Fibroblast of the conjunctiva (primary cell): ENCODE measurements around the gene ELF5.

Experiments used
- DNase-seq: peaks from one replicate; pipeline ENCODE4 v3.0.0-alpha.2; 2010; ENCODE audit warnings: low read depth

The ELF5 gene

DNA sequence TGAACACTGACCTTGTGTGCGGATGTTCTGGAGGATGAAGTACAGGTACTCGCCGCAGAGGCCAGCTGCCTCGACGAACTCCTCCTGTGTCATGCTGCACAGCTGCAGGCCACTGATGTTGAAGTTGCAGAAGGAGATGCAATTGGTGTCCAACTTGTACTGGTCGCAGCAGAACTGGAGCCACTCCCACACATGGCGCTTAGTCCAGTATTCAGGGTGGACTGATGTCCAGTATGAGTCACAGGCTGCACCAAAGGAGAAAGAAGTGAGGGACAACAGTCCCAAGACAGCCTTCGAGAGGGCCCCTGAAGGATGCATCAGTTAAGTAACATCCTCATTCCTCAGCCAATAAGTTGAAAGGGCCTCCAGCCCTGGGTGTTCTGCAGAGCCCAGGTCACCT lies 20.1 kb downstream of the ELF5 start:
- DNase-seq: no peak

DNA sequence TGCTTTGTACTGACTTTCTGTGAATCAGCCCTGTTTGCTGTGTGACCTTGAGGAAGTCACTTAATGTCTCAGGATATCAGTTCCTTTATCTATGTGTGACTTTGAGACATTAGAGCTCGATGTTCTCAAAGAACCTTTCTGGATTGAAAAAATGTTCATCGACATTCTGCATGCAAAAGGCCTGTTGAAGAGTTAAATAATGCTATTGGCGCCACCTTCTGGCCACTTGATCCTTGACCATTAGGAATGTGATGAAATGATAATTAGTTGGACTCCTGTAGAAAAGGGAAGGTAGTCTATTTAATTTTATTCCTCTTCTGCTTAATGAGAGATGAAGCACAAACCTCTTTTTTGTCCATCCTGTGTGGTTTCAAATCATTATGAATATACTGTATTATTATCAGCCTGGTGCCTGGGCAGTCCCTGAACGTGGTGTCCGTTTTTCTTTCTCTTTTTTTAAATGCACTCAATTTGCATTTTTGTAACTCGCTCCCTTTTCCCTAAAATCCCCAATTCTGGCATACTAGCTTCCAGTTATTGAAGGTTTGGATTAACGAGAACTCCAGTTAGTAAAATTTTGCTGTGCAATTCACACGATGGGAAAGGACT lies 20.7 kb downstream of the ELF5 start:
- peak; percentile 48 for DNase-seq

DNA sequence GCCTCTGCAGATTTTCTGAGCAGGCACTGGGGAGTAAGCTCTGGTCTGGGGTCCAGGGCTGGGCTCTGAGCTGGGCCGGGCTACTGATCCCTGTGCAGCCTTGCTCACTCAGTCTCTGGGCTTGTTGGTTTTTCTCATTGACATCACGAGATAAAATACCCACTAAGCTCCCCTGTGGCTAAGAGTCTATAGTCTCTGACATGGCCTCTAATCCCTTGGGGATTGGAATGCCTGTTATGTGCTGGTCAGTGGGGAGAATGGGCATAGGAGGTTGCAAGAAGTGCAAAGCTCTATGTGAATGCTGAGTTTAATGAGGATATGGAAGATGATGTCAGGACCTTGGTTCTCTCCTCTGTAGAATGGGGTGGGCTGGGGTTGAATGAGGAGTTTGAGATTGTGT lies 23.3 kb downstream of the ELF5 start:
- DNase-seq: no peak

DNA sequence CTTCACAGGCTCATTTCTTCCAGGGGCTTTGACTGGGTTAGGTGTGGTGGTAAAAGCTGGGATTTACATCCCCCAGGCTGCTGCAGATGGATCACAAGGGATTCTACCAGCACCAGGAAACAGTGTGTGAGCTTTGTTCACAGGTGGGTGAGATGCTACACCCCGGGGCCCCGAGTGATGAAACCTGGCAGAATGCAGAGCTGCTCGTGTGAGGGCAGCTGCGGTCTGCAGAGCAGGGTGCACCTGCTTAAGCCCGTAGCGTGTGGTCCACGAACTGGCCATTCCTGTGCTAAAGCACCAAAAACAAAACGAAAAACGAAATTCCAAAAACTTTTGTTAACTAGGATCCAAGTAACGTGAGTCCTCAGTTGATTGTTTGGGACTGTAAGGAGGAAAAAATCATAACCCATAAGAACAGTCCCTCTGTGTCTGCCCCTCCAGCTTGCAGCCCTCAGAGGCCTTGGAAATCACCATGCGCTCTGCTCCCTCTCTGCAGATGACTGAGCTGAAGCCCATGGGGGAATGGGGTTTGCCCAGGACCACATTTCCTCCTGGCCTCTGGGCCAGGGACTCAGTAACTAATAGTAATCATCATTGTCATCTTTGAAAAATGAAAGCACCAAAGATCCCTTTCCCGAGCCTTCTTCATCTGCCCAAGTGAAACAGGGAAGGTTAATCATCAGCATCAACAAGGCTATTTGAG lies 24.6 kb downstream of the ELF5 start:
- DNase-seq: no peak

DNA sequence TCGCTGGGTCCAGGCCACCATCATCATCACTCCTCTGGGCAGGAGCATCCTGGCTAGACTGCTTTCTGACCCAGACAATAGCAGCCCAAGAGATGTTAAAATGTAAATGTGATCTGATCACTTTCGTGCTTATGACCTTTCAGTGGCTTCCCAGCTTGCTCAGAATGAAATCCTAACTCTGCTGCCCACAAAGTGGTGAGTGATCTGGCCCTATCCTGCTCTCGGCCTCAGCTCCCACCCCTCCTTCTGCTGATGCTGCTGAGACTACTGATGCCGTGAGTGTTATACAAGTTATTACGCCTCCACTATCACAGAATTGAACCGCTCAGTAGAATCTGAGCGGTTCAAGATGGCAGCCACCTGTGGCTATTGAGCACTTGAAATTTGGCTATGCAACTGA lies 26.2 kb downstream of the ELF5 start:
- DNase-seq: no peak

DNA sequence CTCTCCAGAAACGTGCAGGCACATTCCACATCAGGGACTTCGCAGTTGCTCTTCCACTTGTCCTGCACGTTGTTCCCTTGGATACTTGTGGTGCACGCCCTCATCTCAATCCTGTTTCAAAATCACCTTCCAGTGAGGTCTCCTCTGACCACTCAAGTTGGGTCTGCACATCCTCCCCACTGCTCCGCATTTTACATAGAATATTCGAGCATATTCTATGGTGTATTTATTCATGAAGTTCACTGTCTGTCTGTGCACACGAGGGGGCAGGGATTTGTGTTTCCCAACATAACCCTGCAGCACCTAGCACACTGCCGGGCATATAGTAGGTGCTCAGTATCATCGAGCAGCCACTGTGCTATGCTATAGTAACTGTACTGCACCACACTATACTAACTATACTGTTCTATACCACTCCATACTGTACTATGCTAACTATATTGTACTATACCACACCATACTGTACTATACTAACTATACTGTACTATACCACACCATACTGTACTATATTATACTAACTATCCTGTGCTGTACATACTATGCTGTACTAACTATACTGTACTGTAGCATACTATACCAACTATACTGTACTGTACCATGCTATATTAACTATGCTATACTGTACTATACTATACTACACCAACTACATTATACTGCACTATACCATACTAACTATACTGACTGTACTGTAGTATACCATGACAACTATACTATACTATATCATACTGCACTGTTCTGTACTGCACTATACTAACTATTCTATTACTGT lies 30.3 kb downstream of the ELF5 start:
- no peak for DNase-seq

DNA sequence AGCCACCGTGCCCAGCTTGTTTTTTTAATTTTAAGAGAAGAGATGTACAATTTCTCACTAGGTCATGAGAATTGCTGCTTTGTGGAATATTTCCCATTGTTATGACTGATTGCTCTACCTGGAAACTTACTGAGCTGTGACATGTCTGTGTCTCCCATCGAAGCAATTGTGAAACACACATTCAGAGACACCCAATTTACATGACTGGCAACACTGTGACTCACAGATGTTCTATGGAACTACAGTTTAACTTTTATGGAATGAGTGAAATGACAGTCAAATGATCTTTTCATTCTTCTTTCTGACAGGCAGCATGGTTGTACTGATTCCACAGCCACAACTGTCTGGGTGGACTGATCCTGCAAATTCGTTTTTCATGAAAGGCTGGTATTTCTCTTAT lies 32.3 kb downstream of the ELF5 start:
- no peak for DNase-seq

DNA sequence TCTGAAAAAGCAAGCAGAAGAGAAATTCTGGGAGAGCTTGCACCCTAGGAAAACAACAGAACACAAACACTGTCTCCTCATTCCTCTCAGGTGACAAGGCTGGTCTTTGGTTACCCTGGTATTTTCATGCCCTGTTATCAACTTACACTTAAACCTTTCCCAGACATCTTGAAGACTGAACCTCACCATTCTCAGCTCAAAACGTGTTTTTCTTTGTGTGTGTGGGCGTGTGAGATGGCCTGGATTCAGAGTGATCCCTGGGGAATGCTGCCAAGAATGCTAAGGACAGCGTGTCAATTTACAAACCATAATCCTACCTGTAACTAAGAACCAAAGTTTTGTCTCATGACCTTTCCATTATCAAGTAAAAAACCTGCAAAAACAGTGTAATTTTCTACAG lies 33.3 kb downstream of the ELF5 start:
- DNase-seq: no peak

DNA sequence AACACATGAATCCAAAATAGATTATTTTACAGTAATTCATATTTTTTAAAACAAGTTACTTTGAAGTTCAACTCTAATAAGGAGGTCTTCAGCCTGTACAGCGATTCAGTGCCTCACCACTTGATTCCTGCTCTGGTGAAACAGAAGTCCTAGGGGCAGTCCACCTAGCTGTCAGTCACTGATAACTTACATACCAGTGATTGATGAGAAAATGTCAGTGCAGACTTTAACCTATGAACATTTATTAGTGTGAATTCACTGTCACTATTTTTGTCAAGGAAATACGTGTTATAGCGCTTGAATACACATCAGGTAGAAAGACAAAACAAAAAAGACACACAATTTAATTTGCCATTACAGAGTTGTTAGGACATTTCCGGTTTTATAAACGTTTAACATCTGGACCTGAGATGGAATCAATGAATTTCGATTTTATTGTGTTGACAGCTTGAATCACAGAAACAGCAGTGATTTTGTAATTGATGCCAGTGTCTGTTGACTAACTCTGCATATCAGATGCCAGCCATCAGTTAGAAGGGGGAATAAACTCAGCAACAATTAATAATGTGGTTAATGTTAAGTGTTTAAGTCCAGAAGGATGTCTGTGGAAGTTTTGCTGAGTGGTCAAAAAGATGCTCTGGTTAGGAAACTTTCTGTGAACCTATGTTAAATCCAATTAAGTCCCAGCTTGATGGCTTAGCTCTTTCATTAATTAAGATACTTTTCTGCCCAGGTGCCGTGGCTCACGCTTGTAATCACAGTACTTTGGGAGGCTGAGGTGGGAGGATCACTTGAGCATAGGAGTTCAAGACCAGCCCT lies 34.5 kb downstream of the ELF5 start:
- DNase-seq: no peak

DNA sequence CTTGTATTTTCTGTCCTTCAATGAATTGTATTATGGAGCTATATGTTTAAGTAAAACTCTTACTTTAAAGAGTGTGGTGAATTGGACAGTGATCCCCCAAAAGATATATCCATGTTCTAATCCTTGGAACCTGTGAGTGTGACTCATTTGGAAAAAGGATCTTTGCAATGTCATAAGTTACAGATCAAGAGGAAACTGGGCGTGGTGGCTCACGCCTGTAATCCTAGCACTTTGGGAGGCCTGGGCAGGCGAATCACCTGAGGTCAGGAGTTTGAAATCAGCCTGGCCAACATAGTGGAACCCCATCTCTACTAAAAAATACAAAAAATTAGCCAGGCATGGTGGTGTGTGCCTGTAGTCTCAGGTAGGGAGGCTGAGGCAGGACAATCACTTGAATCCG lies 36.7 kb downstream of the ELF5 start:
- no peak for DNase-seq

DNA sequence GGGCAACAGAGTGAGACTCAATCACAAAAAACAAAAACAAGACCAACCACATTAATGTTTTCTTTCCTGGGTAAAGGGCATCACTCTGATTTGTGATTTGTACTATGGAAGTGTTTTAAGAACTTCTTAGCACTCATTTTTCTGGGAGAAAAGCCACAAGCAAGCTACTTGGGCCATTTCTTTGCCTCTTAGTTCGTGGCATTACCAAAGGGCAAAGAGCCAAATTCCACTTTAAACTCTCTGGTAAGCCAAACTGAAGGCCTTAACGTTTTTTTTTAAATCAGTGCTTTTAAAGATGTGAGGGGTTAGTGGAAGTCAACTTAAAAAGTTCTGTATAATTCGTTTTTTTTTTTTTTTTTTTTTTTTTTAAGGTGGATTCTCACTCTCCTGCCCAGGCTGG lies 37.9 kb downstream of the ELF5 start:
- DNase-seq: no peak

DNA sequence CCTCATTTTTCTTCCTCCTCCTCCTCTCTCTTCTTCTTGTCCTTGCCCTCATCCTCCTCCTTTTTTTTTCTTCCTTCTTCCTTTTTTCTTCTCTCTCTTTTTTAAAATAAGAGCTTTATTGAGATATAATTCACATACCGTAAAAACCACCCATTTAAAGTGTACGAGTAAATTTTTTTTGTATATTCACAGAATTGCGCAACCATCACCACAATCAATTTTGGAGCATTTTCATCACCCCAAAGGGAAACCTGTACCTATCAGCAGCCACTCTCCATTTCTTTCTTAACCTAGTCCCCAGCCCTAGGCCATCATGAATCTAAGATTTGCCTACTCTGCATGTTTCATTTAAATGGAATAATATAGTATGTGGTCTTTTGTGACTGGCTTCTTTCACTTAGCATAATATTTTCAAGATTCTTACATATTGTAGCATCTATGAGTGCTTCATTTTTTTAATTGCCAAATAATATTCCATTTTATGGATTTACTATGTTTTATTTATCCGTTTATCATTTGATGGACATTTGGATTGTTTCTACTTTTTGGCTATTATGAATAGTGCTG lies 39.9 kb downstream of the ELF5 start:
- no peak for DNase-seq

DNA sequence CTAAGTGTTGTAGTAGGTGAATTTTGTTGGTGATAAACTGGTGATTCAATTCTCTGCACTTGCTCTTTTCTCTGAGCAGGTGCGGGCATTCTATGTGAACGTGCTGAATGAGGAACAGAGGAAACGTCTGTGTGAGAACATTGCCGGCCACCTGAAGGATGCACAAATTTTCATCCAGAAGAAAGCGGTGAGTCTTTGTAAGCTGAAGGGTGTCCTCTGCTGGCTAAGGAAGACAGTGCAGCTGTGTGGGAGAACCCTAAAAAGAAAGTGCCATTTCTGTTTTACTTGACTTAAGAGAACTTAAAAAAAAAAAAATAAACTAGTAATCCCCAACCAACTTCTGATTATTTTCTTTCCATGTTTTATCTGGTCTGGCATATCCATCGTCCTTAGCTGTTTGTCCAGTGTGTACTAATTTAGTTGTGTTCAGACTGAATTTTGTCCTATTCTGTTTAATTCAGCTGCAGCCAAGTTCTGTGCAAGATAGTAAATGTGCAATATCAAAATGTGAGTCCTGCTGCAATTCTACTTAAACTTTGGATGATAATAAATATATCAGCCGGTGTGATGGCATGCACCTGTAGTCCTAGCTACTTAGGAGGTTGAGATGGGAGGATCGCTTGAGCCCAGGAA lies 45.3 kb downstream of the ELF5 start:
- peak; percentile 3 for DNase-seq

DNA sequence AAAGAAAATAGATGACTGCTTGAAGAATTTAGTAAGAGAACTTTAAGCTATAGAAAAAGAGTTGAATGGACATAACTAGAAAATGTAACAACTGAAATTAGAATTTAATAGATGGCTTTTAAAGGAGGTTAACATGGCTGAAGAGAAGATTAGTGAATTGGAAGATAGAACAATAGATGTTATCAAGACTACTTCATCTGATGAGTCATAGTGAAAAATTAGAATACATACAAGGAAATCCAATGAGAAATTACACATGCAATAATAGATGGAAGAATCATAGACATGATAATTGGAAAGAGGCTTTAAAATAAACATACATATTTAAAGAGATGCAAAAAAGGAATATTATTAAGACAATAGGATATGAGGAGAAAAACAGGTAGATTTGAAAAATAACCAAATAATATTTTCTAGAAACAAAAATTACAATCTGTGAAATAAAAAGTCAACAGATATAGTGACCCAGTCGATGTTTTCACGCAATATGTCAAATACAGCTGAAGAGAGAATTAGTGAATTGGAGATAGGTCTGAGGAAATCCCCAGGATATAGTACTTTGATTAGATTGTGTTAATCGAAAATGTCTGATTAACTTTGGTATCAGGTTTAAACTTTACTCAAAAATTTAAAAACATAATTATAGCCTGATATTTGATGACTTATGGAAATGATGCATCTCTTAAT lies 46.6 kb downstream of the ELF5 start:
- no peak for DNase-seq

DNA sequence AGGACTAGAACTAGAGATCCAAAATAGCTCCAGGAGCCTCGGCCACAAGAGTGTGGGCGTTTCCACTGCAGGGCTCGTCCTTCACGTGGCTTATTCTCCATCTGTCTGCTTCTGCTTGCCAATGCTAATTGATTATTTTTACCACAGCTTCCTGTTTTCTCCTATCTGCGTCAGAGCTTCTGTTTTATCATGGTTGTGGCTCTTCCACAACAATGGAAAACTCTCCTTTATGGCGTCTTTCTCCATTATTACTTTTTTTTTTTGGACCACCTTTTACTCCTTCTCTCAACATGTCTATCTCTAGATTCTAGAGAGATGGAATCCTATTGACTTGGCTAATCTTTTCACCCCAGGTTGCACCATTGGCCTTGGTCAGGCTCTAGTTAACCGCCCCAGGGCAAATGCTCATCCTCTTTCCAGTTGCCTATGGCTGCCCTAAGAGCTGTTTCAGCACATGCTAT lies 49.0 kb downstream of the ELF5 start:
- no peak for DNase-seq

DNA sequence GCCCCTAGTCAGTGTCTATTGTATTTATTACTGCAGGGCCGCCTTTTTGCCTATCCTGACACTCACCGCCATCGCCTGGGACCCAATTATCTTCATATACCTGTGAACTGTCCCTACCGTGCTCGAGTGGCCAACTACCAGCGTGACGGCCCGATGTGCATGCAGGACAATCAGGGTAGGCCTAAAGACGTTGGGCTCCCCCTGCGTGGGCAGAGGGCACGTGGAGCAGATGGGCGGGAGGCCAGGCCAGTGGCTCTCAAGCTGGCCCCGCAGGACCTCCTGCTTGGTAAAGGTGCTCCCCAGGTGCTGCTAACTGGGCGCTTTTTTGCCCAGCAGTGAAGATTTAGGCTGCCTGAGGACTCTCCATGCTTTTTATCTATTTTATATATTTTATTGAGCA lies 52.4 kb downstream of the ELF5 start:
- no peak for DNase-seq

DNA sequence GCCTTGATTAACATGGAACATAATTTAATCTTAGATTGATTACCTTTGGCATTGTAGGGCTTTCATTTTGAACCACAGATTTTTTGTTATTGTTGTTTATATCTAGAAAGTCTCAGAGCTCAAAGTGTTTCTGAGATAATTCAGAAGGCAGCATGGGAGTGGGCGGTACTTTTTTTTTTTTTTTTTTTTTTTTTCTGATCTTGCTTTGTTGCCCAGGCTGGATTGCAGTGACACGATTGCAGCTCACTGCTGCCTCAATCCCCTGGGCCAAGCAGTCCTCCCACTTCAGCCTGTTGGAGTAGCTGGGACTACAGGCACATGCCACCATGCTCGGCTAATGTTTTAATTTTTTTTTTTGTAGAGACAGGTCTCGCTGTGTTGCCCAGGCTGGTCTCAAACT lies 53.3 kb downstream of the ELF5 start:
- DNase-seq: no peak

DNA sequence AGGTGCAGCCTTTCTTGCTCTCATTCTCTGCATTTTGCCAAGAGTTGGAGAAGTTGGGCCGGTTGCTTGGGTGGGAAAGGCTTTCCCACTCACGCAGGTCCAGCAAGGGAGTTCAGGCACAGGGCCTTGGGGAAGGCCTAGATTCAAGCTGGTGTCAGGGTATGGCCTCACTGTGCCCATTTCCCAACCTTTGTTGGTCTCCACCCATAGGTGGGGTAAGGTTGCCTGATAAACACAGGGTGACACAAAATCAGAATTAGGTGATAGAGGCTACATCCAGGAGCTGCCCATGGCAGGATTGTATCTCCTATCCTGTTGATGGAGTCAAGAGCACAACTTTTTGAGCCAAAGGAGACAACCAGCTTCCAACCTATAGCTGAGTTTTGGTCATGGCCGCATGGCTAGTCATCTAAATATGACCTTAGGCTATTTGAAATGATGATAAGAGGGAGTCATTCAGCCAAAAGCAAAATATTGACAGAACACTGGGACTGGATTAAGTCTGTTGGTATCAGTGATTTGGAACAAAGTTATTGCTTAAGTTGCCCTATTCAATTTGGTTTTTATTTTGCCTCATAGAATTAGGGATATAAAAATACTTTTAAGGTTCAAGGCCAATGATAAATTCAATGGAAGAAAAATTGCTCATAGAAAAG lies 54.0 kb downstream of the ELF5 start:
- DNase-seq: no peak

DNA sequence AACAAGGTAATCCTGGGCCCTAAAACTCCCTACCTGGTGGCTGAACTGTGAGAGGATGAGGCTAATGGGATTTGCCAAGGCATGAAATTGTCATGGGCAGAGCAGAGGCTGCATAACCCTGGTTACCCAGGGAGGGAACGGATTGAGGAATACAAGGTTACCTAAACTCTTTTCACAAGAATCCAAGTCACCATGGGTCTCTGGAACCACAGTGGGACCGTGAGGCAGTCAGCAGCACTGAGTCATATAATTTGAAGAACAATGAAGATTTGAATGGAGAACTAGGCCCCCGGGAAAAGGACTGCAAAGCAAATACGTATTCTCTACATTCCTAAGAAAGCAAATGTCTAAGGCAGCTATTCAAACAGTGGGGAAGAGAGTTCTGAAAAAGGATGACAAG lies 55.1 kb downstream of the ELF5 start:
- DNase-seq: no peak

DNA sequence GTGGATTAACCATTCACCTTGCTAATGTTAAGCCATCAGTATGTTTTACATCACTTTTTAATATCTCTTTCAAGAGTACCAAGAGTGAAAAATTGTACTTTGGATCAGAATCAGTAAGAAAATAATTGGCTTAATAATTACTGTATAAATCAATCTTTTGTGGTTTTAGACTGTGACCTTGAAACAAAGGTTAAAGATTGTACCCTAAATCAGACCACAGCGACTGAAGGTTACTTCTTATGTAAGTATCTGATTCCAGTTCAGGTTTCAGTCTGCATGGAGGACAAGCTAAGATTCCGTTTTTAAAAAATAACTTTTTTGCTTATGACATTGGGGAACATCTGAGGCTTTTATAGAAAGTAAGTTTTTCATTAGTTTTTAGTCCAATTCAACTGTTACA lies 56.0 kb downstream of the ELF5 start:
- DNase-seq: no peak
